HG02970 (cell line): ENCODE results near the gene PCIF1.
"Not testable (repeated sequence)": the region's sequence is repeated elsewhere in the genome, so short reads cannot be mapped to it uniquely, and the experiment has no call there.

ENCODE experiments used
- ATAC-seq: cut with Tn5 transposase; IDR thresholded peaks from one replicate; pipeline ENCODE4 v1.9.1; 2021; ENCODE audit warnings: mild to moderate bottlenecking, moderate library complexity, moderate number of reproducible peaks; ENCODE audit not compliant: unreplicated experiment, low FRiP score

The PCIF1 gene

GRCh38 chr20:45988830-45989229, 54.3 kb downstream of the PCIF1 start:
- not testable (repeated sequence) for ATAC-seq

GRCh38 chr20:45991616-45992015, 57.1 kb downstream of the PCIF1 start:
- ATAC-seq = no peak

GRCh38 chr20:45993197-45993951, 58.9 kb downstream of the PCIF1 start:
- ATAC-seq = no peak

GRCh38 chr20:45994761-45995493, 60.4 kb downstream of the PCIF1 start:
- no peak for ATAC-seq

GRCh38 chr20:45995495-45996097, 61.1 kb downstream of the PCIF1 start:
- ATAC-seq = not testable (repeated sequence)

- no peak for ATAC-seq
Observed at GRCh38 chr20:45997187-45997586, 62.7 kb downstream of the PCIF1 start.
